Brain microvascular endothelial cell (primary cell): ENCODE results near the gene FAM107B.

Experiments used
- DNase-seq: peaks from one replicate; pipeline ENCODE4 v3.0.0-alpha.2; 2020
- H3K27ac ChIP-seq: fragments of 250-450 bp; sonication (Bioruptor Pico); 2 replicates; pipeline ENCODE4 v1.5.1; 2020; ENCODE audit warnings: mild to moderate bottlenecking, moderate library complexity
- H3K27me3 ChIP-seq: fragments of 250-450 bp; sonication (Bioruptor Pico); replicated peaks from 2 replicates; pipeline ENCODE4 v1.5.1; 2020; ENCODE audit warnings: mild to moderate bottlenecking
- H3K36me3 ChIP-seq: fragments of 250-450 bp; sonication (Bioruptor Pico); replicated peaks from 2 replicates; pipeline ENCODE4 v1.5.1; 2020; ENCODE audit warnings: mild to moderate bottlenecking
- H3K4me3 ChIP-seq: 2 replicates; pipeline ENCODE4 v1.5.1; 2011; ENCODE audit warnings: low read depth, mild to moderate bottlenecking, control low read depth, low read length, moderate library complexity
- CTCF ChIP-seq: IDR thresholded peaks from 2 replicates; pipeline ENCODE4 v1.5.1; 2011; ENCODE audit warnings: low read depth, mild to moderate bottlenecking, moderate library complexity, low read length, control low read depth, inconsistent platforms; ENCODE audit errors: missing control alignments
- in situ Hi-C: cut with HindIII; loops from 2 replicates; pipeline ENCODE4 v1.10.0; 2017; ENCODE audit warnings: low sequenced_read_pairs, low pct_ligation_motif_present

The FAM107B gene

GRCh38 chr10:14476006-14476405 lies 298.7 kb downstream of the FAM107B start:
- in situ Hi-C loops: no loop called here
- Histone ChIP-seq H3K36me3 (no peaks in the 10 kb centered on the region), H3K27me3 (no peaks in the 10 kb centered on the region), H3K27ac (no peak overlapping the region), H3K4me3 (no peak overlapping the region)
- no peak for DNase-seq
- TF ChIP-seq CTCF: no peak

GRCh38 chr10:14474656-14475055 lies 300.0 kb downstream of the FAM107B start:
- no peak for DNase-seq
- no peaks in the 10 kb centered on the region for H3K27me3 ChIP-seq

GRCh38 chr10:14470920-14471319 lies 303.8 kb downstream of the FAM107B start:
- H3K4me3 ChIP-seq: no peak overlapping the region
- no peak overlapping the region for H3K27ac ChIP-seq
- in situ Hi-C loops: no loop called here

More at GRCh38 chr10:14474656-14475055, 300.0 kb downstream of the FAM107B start:
- Histone ChIP-seq H3K27ac (no peak overlapping the region), H3K4me3 (no peak overlapping the region), H3K36me3 (no peaks in the 10 kb centered on the region)
- in situ Hi-C loops: no loop called here
- no peak for TF ChIP-seq CTCF

GRCh38 chr10:14468726-14469125 lies 306.0 kb downstream of the FAM107B start:
- no peak overlapping the region for H3K27ac ChIP-seq
- no peaks in the 10 kb centered on the region for H3K36me3 ChIP-seq
- TF ChIP-seq CTCF: no peak
- in situ Hi-C loops: no loop called here
- no peak for DNase-seq
- H3K27me3 ChIP-seq: no peaks in the 10 kb centered on the region
- no peak overlapping the region for H3K4me3 ChIP-seq

More at GRCh38 chr10:14470920-14471319, 303.8 kb downstream of the FAM107B start:
- no peaks in the 10 kb centered on the region for H3K36me3 ChIP-seq
- no peak for TF ChIP-seq CTCF
- H3K27me3 ChIP-seq: no peaks in the 10 kb centered on the region
- no peak for DNase-seq
